Skeletal muscle satellite cell (primary cell): ENCODE data around the gene GTF3C2.
"Not testable (repeated sequence)": the region's sequence is repeated elsewhere in the genome, so short reads cannot be mapped to it uniquely, and the experiment has no call there.

Experiments used
- H3K27me3 ChIP-seq: 2 replicates; pipeline ENCODE4 v1.7.0; 2013; ENCODE audit warnings: low read length; ENCODE audit not compliant: control insufficient read depth, insufficient read depth
- H3K36me3 ChIP-seq: 2 replicates; pipeline ENCODE4 v1.7.0; 2013; ENCODE audit warnings: mild to moderate bottlenecking, control low read depth, low read length; ENCODE audit not compliant: insufficient read depth
- H3K4me1 ChIP-seq: 2 replicates; pipeline ENCODE4 v1.7.0; 2013; ENCODE audit warnings: low read length; ENCODE audit not compliant: control insufficient read depth, insufficient read depth
- H3K4me2 ChIP-seq: 2 replicates; pipeline ENCODE4 v1.7.0; 2013; ENCODE audit warnings: mild to moderate bottlenecking, low read length
- H3K4me3 ChIP-seq: 2 replicates; pipeline ENCODE4 v1.7.0; 2013; ENCODE audit warnings: low read length
- H3K9ac ChIP-seq: 2 replicates; pipeline ENCODE4 v1.7.0; 2013; ENCODE audit warnings: mild to moderate bottlenecking, low read depth, low read length, moderate library complexity
- H3K9me3 ChIP-seq: replicated peaks from 2 replicates; pipeline ENCODE4 v1.7.0; 2013; ENCODE audit warnings: mild to moderate bottlenecking, control low read depth, low read length

GTF3C2 gene

DNA sequence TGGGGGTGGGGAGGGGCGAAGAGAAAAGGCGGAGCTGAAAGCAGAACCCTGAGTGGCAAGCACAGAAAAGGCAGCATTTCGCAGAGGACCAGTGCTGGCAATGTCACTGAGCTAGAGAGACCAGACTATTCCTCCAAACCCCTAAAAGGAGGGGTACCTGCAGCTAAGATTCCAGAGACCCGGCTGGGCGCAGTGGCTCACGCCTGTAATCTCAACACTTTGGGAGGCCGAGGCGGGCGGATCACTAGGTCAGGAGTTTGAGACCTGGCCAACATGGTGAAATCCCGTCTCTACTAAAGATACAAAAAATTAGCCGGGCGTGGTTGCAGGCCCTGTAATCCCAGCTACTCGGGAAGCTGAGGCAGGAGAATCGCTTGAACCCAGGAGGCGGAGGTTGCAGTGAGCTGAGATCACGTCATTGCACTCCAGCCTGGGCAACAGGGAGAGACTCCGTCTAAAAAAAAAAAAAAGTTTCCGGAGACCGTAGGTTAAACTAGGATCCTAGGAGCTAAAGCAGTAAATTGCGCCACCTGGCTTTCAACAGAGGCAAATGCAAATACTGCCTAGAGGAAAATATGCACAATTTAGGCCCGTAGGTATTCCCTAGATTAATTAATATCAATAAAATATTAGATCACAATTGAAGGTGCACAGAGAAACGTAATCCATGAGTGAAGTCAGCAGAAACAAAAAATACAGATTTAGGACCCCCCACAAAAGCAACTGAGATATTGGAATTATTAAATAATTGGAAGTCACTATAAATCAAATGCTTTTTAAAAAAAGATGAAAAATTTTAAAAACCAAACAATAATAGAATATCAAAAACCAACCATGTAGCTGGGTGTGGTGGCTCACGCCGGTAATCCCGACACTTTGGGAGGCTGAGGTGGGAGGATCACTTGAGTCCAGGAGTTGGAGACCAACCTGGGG lies 53.2 kb downstream of the GTF3C2 start:
- H3K4me2 ChIP-seq, result peak overlapping the region; percentile 74
- H3K9me3 ChIP-seq, result no peaks in the 10 kb centered on the region
- H3K36me3 ChIP-seq, result no peaks in the 10 kb centered on the region
- H3K4me3 ChIP-seq, result peak overlapping the region; percentile 37
- H3K9ac ChIP-seq, result no peak overlapping the region
- H3K4me1 ChIP-seq, result peaks cover 8% of the 10 kb centered on the region
- peaks cover 44% of the 10 kb centered on the region for H3K27me3 ChIP-seq

DNA sequence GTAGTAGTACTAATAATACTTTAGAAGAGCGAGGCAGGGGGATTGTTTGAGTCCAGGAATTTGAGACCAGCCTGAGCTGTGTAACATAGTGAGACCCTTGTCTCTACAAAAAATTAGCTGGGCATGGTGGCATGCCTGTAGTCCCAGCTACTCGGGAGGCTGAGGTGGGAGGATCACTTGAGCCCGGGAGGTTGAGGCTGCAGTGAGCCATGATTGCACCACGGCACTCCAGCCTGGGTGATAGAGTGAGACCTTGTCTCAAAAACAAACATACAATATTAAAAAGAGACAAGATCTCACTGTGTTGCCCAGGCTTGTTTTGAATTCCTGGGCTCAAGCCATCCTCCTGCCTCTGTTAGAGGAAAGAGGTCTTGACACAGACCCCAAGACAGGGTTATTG lies 56.0 kb downstream of the GTF3C2 start:
- peaks cover 33% of the 10 kb centered on the region for H3K27me3 ChIP-seq
- not testable (repeated sequence) for H3K36me3 ChIP-seq, H3K9me3 ChIP-seq, H3K4me3 ChIP-seq, H3K4me2 ChIP-seq, H3K9ac ChIP-seq, H3K4me1 ChIP-seq

DNA sequence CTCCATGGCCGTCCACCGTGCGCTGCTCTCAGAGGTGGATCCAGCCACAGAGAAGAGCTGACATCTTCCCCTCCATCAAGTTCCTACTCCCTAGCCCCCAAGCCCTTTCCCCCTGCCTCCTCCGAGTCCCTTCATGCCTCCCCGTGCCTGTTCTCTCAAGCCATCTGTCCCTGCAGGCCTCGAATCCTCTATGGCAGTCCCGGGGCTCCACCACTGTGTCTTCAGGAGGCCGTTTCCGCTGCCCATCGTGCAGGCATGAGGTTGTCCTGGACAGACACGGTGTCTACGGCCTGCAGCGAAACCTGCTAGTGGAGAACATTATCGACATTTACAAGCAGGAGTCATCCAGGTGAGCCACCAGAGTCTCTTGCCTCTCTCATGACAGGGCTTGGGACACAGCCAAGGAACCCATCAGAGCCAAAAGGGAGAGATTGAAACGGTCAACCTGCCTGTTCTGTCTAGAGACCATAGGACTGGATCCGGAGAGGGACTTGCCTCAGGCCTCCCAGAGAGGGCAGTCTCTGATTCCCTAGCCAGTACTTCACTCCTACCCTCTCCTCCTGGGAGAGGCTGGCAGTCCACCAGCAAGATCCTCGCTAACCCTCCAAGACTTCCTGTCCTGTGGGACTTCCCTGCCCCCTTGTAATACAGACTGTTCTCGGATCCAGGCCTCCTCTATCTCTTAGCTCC lies 58.0 kb downstream of the GTF3C2 start:
- Histone ChIP-seq H3K4me2 (no peak overlapping the region), H3K27me3 (peaks cover 26% of the 10 kb centered on the region), H3K9ac (no peak overlapping the region), H3K4me3 (no peak overlapping the region), H3K4me1 (peaks cover 9% of the 10 kb centered on the region), H3K36me3 (no peaks in the 10 kb centered on the region), H3K9me3 (no peaks in the 10 kb centered on the region)

DNA sequence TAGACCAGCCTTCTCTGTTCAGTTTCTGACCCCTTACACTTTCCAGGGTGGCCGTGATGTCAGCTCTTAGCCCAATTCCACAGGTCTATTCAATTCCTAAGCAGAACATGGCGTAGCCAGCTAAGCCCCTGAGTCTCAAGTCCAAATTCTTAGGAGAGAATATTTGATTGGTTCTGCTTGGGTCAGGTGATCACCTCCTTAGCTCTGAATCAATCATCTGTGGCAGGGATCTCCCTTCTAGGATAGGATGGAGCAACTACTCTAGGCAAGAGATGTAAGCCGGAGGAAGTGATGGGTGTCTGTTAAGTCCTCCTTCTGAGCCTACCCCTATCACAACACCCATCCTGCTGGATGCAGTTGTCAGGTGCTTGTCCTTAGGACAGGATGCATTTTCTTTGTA lies 59.4 kb downstream of the GTF3C2 start:
- Histone ChIP-seq H3K4me1 (peaks cover 17% of the 10 kb centered on the region), H3K9ac (no peak overlapping the region), H3K36me3 (no peaks in the 10 kb centered on the region), H3K9me3 (no peaks in the 10 kb centered on the region), H3K4me3 (no peak overlapping the region), H3K27me3 (peaks cover 27% of the 10 kb centered on the region), H3K4me2 (no peak overlapping the region)

DNA sequence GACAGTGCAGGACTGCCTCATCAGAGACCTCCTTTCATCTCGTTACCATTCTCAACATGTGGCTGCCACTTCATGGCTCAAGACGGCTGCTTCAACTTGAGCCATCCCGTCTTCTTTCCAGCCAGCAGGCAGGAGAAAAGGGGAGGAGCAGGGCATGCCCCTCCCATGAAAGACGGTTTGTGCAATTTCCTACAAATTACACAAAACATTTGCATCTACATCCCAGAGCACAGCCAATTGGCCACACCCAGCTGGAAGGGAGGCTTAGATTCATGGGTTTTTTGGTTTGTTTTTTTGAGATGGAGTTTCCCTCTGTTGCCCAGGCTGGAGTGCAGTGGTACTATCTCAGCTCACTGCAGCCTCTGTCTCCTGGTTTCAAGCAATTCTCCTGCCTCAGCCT lies 60.1 kb downstream of the GTF3C2 start:
- peaks cover 17% of the 10 kb centered on the region for H3K4me1 ChIP-seq
- no peaks in the 10 kb centered on the region for H3K36me3 ChIP-seq
- no peak overlapping the region for H3K4me2 ChIP-seq
- H3K4me3 ChIP-seq, result no peak overlapping the region
- peaks cover 34% of the 10 kb centered on the region for H3K27me3 ChIP-seq
- no peak overlapping the region for H3K9ac ChIP-seq
- H3K9me3 ChIP-seq, result no peaks in the 10 kb centered on the region

DNA sequence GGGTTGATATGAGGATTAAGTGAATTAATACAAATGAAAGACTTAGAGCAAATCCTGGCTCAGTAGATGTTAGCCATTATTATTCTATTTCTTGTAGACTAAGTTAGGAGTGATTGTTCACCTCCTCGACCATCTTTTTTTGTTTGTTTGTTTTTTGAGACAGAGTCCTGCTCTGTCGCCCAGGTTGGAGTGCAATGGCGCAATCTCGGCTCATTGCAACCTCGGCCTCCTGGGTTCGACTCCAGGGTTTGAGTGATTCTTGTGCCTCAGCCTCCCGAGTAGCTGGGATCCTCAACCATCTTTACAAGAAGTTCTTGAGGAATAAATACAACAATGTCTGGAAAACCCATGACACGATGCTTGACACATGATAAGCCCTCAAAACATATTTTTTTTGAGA lies 61.6 kb downstream of the GTF3C2 start:
- H3K4me1 ChIP-seq, result peaks cover 17% of the 10 kb centered on the region
- H3K9ac ChIP-seq, result no peak overlapping the region
- no peaks in the 10 kb centered on the region for H3K36me3 ChIP-seq
- peaks cover 43% of the 10 kb centered on the region for H3K27me3 ChIP-seq
- no peak overlapping the region for H3K4me2 ChIP-seq
- no peaks in the 10 kb centered on the region for H3K9me3 ChIP-seq
- H3K4me3 ChIP-seq, result no peak overlapping the region

DNA sequence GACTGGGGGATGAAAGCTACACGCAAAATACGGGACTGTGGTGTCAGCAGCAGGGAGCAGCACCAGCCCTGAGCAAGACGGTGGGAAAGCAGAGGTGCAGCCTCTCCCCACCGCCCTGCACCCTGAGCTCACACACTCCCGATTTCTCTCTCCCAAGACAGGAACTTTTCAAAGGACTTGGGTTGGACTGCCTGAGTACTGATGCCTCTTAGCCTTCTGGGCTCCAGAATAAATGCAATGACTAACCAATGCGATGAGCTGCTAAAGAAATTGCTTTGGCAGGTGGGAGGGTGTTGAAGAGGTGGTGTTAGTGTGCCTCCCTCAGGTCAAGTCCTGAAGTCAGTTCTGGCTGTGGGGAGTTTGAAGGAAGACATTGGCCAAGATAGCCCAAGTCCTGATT lies 64.7 kb downstream of the GTF3C2 start:
- Histone ChIP-seq H3K27me3 (peaks cover 46% of the 10 kb centered on the region), H3K9me3 (no peaks in the 10 kb centered on the region), H3K36me3 (no peaks in the 10 kb centered on the region), H3K4me1 (peaks cover 17% of the 10 kb centered on the region), H3K4me3 (no peak overlapping the region), H3K9ac (no peak overlapping the region), H3K4me2 (no peak overlapping the region)

DNA sequence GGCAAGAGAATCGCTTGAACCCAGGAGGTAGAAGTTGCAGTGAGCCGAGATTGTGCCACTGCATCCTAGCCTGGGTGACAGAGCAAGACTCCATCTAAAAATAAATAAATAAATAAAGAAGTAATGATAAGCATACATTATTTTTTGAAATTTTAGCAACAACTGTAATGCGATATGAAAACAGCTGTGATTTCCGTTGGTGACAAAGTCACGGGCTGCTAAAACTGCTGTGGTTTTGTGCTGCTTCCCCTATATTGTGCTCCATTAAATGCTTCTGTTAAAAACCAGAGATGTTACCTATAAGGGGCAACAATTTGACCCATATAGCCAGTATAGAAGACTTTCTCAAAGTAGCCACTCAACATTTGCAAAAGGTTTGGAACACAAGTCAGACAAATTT lies 66.0 kb downstream of the GTF3C2 start:
- Histone ChIP-seq H3K4me1 (peaks cover 17% of the 10 kb centered on the region), H3K9ac (no peak overlapping the region), H3K4me2 (no peak overlapping the region), H3K9me3 (no peaks in the 10 kb centered on the region), H3K4me3 (no peak overlapping the region), H3K27me3 (peaks cover 47% of the 10 kb centered on the region), H3K36me3 (no peaks in the 10 kb centered on the region)

DNA sequence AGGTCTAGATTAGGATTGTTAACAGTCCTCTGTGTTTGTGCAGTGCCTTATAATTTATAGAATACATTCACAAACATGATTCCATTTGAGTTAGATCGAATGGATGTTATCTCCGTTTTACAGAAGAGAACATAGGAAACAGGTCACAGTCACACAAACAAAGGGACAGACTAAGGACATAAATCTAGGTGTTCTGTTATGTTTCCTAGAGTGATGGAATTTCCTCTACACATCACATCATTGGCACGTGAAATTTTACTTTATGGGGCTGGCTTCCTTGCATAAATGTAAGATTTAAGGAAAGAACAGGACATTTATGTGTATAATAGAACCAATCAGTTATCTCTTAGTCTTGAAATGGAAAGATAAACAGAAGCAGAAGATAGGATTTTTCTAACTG lies 68.0 kb downstream of the GTF3C2 start:
- peaks cover 59% of the 10 kb centered on the region for H3K27me3 ChIP-seq
- no peaks in the 10 kb centered on the region for H3K9me3 ChIP-seq
- H3K9ac ChIP-seq, result no peak overlapping the region

DNA sequence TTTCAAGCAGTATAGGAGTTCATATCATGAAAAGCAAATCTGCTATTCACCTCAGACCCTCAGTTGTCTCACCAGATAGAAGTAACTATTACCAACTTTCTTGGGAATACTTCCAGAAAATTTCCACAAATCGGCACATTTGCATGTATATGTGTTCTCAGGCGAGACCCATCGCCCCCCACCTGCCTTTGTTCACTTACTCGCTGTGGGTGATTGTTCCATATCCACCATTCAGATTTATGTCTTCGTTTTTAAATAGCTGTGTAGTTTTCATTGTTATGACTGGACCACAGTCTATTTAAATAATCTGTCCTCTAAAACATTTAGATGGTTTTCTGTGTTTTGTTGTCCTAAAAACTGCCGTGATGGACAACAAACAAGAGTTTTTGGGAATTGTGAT lies 71.1 kb downstream of the GTF3C2 start:
- peaks cover 25% of the 10 kb centered on the region for H3K4me1 ChIP-seq
- H3K9me3 ChIP-seq, result no peaks in the 10 kb centered on the region
- peaks cover 51% of the 10 kb centered on the region for H3K27me3 ChIP-seq

More for the DNA sequence above, 68.0 kb downstream of the GTF3C2 start:
- Histone ChIP-seq H3K4me2 (no peak overlapping the region), H3K4me1 (peaks cover 9% of the 10 kb centered on the region), H3K4me3 (no peak overlapping the region), H3K36me3 (no peaks in the 10 kb centered on the region)

DNA sequence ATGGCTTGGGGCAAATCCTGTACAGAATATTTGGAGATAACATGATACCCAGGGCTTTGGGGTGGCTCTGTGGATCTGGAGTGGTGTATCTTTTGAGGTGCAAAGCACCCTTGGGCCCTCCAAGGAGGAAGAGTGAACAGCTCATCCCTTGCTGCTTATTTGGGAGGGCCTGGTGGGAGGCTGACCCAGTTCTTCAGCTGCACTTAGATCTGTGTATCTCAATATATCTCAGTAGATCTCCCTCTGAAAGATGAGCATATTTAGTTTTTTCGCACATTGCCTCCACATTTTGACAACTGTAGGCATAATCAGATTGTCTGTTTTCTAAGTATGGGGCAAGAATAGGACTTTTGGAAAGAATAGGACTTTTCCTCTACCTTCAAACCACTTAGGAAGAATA lies 71.6 kb downstream of the GTF3C2 start:
- no peak overlapping the region for H3K9ac ChIP-seq
- H3K4me1 ChIP-seq, result peaks cover 26% of the 10 kb centered on the region
- no peaks in the 10 kb centered on the region for H3K9me3 ChIP-seq
- no peak overlapping the region for H3K4me2 ChIP-seq
- peaks cover 51% of the 10 kb centered on the region for H3K27me3 ChIP-seq
- H3K36me3 ChIP-seq, result no peaks in the 10 kb centered on the region
- no peak overlapping the region for H3K4me3 ChIP-seq

More for the DNA sequence above, 71.1 kb downstream of the GTF3C2 start:
- H3K4me2 ChIP-seq, result no peak overlapping the region
- no peak overlapping the region for H3K4me3 ChIP-seq
- H3K9ac ChIP-seq, result no peak overlapping the region
- H3K36me3 ChIP-seq, result no peaks in the 10 kb centered on the region
